COR-L47 (cell line): Measurements from ENCODE around the gene EFNA3.

Experiments used
- DNase-seq: peaks from one replicate; lab custom pipeline; 2025; lab: John Stamatoyannopoulos, UW

Gene EFNA3

GRCh38 chr1:155083865-155084721 lies 5.5 kb downstream of the EFNA3 start:
- peak; percentile 55 for DNase-seq

GRCh38 chr1:155084722-155085503 lies 6.3 kb downstream of the EFNA3 start:
- DNase-seq = peak; percentile 89

- no peak for DNase-seq
These were observed 7.0 kb downstream of the EFNA3 start for GRCh38 chr1:155085504-155086127.

GRCh38 chr1:155086128-155086741 lies 7.6 kb downstream of the EFNA3 start:
- DNase-seq = peak; percentile 45

- no peak for DNase-seq
These were observed 8.4 kb downstream of the EFNA3 start for GRCh38 chr1:155086856-155087535.

- peak; percentile 77 for DNase-seq
These were observed 12.7 kb downstream of the EFNA3 start for GRCh38 chr1:155091071-155092051.

- no peak for DNase-seq
These were observed 13.5 kb downstream of the EFNA3 start for GRCh38 chr1:155092131-155092530.

- DNase-seq = no peak
These were observed 14.0 kb downstream of the EFNA3 start for GRCh38 chr1:155092641-155093040.

GRCh38 chr1:155093911-155094621 lies 15.4 kb downstream of the EFNA3 start:
- DNase-seq = peak; percentile 97

GRCh38 chr1:155094622-155094948 lies 15.9 kb downstream of the EFNA3 start:
- DNase-seq = no peak

GRCh38 chr1:155099331-155099730 lies 20.7 kb downstream of the EFNA3 start:
- DNase-seq = no peak

GRCh38 chr1:155103325-155103724 lies 24.7 kb downstream of the EFNA3 start:
- DNase-seq = no peak

- DNase-seq = no peak
These were observed 26.2 kb downstream of the EFNA3 start for GRCh38 chr1:155104605-155105534.

GRCh38 chr1:155105604-155106011 lies 27.0 kb downstream of the EFNA3 start:
- no peak for DNase-seq

GRCh38 chr1:155106862-155107261 lies 28.2 kb downstream of the EFNA3 start:
- DNase-seq = no peak

GRCh38 chr1:155107309-155108264 lies 28.9 kb downstream of the EFNA3 start:
- DNase-seq = no peak

- no peak for DNase-seq
These were observed 29.7 kb downstream of the EFNA3 start for GRCh38 chr1:155108296-155108695.

GRCh38 chr1:155110381-155110780 lies 31.7 kb downstream of the EFNA3 start:
- DNase-seq = no peak
